CD14-positive monocyte (primary cell): ENCODE results near the gene TPD52L1. TPM values are rescaled to one million over a fixed set of nuclear protein-coding genes. Genes with fewer than 3 reads are reported as not detected.
A peak's percentile ranks its signal among the peaks of the same experiment; 100 is the strongest.

Experiments used
- DNase-seq, 3 donors: peaks; one replicate each; pipeline ENCODE4 v3.0.0-alpha.2; 2011 to 2022
- H2AFZ ChIP-seq: 2 replicates; pipeline ENCODE4 v1.6.0; 2012; ENCODE audit warnings: mild to moderate bottlenecking, low read depth, low read length, inconsistent platforms; ENCODE audit not compliant: insufficient read depth, poor library complexity, severe bottlenecking
- H3K27ac ChIP-seq, 2 donors: 1 replicate in 1 of 2; 2 replicates in 1 of 2; pipeline ENCODE4 v1.5.1; 2012 to 2013; ENCODE audit warnings: low read length in 2 of 2, control low read depth in 1 of 2, inconsistent platforms in 1 of 2, low read depth in 1 of 2, mild to moderate bottlenecking in 1 of 2
- H3K27me3 ChIP-seq, 2 donors: one replicate each; pipeline versions ENCODE4 v1.6.0 to v1.6.1; 2011 to 2013; ENCODE audit warnings: low read length in 2 of 2; ENCODE audit not compliant: control insufficient read depth in 2 of 2, insufficient read depth in 2 of 2
- H3K36me3 ChIP-seq, 2 donors: replicated peaks in 1 of 2; 1 replicate in 1 of 2; 2 replicates in 1 of 2; pipeline versions ENCODE4 v1.5.1 to v1.6.1; 2012 to 2013; ENCODE audit warnings: low read length in 2 of 2, control low read depth in 1 of 2, inconsistent platforms in 1 of 2, mild to moderate bottlenecking in 1 of 2; ENCODE audit not compliant: insufficient read depth in 2 of 2, control insufficient read depth in 1 of 2
- H3K4me1 ChIP-seq, 2 donors: 1 replicate in 1 of 2; 2 replicates in 1 of 2; pipeline versions ENCODE4 v1.5.1 to v1.6.1; 2012 to 2013; ENCODE audit warnings: low read length in 2 of 2, control low read depth in 1 of 2, inconsistent platforms in 1 of 2, mild to moderate bottlenecking in 1 of 2, moderate library complexity in 1 of 2; ENCODE audit not compliant: insufficient read depth in 2 of 2, control insufficient read depth in 1 of 2
- H3K4me2 ChIP-seq: replicated peaks from 2 replicates; pipeline ENCODE3; 2012; ENCODE audit warnings: low read length, moderate library complexity, mild to moderate bottlenecking; ENCODE audit not compliant: poor library complexity, severe bottlenecking; ENCODE audit errors: extremely low read depth
- H3K4me3 ChIP-seq, 3 experiments: fragments of 200-600 bp in 1 of 3; sonication (generic) in 1 of 3; replicated peaks in 1 of 3; 1 replicate in 2 of 3; 2 replicates in 1 of 3; pipeline ENCODE4 v1.5.1; 2011 to 2013; ENCODE audit warnings: low read length in 3 of 3, mild to moderate bottlenecking in 3 of 3, control low read depth in 2 of 3, low read depth in 2 of 3, inconsistent platforms in 1 of 3, moderate library complexity in 1 of 3
- H3K79me2 ChIP-seq: 2 replicates; pipeline ENCODE4 v1.6.0; 2012; ENCODE audit warnings: mild to moderate bottlenecking, control low read depth, inconsistent platforms, low read length, moderate library complexity; ENCODE audit not compliant: insufficient read depth
- H3K9ac ChIP-seq: 2 replicates; pipeline ENCODE4 v1.6.0; 2017; ENCODE audit warnings: low read length, mild to moderate bottlenecking; ENCODE audit not compliant: insufficient read depth, poor library complexity, severe bottlenecking
- H3K9me3 ChIP-seq, 2 donors: replicated peaks in 1 of 2; 1 replicate in 1 of 2; 2 replicates in 1 of 2; pipeline versions ENCODE4 v1.5.1 to v1.6.1; 2012 to 2013; ENCODE audit warnings: low read length in 2 of 2, control low read depth in 1 of 2; ENCODE audit not compliant: control insufficient read depth in 1 of 2, insufficient read depth in 1 of 2
- H4K20me1 ChIP-seq: 2 replicates; pipeline ENCODE4 v1.6.0; 2012; ENCODE audit warnings: mild to moderate bottlenecking, low read length, control low read depth, moderate library complexity; ENCODE audit not compliant: insufficient read depth
- H3K27ac Mint-ChIP-seq, 7 donors: one replicate each; pipeline ENCODE4 v1.8.0; 2020; ENCODE audit warnings: mild to moderate bottlenecking in 7 of 7, mixed read lengths in 7 of 7, moderate library complexity in 6 of 7, inconsistent platforms in 2 of 7
- H3K27me3 Mint-ChIP-seq, 3 donors: one replicate each; pipeline ENCODE4 v1.8.0; 2021 to 2022; ENCODE audit warnings: low read depth in 3 of 3, mild to moderate bottlenecking in 3 of 3, mixed read lengths in 3 of 3, moderate library complexity in 3 of 3, inconsistent platforms in 1 of 3
- H3K36me3 Mint-ChIP-seq, 2 donors: one replicate each; pipeline ENCODE4 v1.8.0; 2020; ENCODE audit warnings: mixed read lengths in 2 of 2, inconsistent platforms in 1 of 2, mild to moderate bottlenecking in 1 of 2
- H3K4me1 Mint-ChIP-seq: one replicate; pipeline ENCODE4 v1.8.0; 2020; ENCODE audit warnings: mild to moderate bottlenecking, mixed read lengths
- H3K4me3 Mint-ChIP-seq, 2 donors: one replicate each; pipeline ENCODE4 v1.8.0; 2020; ENCODE audit warnings: mild to moderate bottlenecking in 2 of 2, mixed read lengths in 2 of 2, moderate library complexity in 1 of 2
- H3K9me3 Mint-ChIP-seq, 7 donors: one replicate each; pipeline ENCODE4 v1.8.0; 2020 to 2022; ENCODE audit warnings: mixed read lengths in 7 of 7, mild to moderate bottlenecking in 6 of 7, moderate library complexity in 6 of 7, inconsistent platforms in 2 of 7
- WGBS: methylation state at CpG from one replicate; pipeline ENCODE4 v1.1.5; 2013; ENCODE audit warnings: missing lambda C conversion rate; ENCODE audit not compliant: insufficient coverage; 5-methylcytosine and 5-hydroxymethylcytosine counted together
- intact Hi-C, 2 donors: fragments of 100-400 bp; cut with micrococcal nuclease; formaldehyde crosslinking; loops; one replicate each; pipeline versions ENCODE4 v1.15.0 to v1.15.1; 2023
- polyA plus RNA-seq, 3 donors: library from polyadenylated mRNA; depleted of rRNA in 1 of 3; unstranded in 2 of 3; stranded (reverse) in 1 of 3; fragments of 300-500 nt in 2 of 3; fragments of >200 nt in 1 of 3; fragmentation: Illumina TruSeq in 2 of 3; gene quantifications; 1 replicate in 2 of 3; 2 replicates in 1 of 3; pipeline ENCODE4 v1.2.3, GENCODE V29; 2012 to 2021
- TF ChIP-seq, protein P1 (sequence below): fragments of 200-600 bp; IDR thresholded peaks from one replicate; pipeline ENCODE4 v1.8.0; 2022; ENCODE audit warnings: antibody characterized with exemption, mild to moderate bottlenecking

The TPD52L1 gene
- polyA plus RNA-seq, 3 donors, result not detected

DNA sequence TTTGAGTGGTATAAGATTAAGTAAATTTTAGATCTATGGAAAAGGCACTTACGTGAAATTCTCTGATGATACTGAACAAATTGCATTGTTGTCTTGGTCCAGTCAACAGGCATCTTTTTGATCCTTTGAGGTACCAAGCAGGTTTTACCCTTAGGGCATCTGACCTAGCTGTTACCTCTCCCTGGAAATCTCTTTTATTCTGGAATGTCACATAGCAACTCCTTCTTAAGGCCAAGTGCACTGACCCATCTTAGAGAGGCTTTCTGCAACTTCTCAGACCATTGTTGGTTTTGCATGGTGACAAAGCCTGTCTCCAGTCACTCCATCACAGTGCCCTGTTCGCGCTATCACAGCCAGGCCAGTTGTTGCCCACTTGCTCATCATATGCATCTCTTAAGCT lies 42.0 kb downstream of the TPD52L1 start:
- no peak for DNase-seq
- no peaks in the 10 kb centered on the region for H3K36me3 Mint-ChIP-seq
- no peak overlapping the region for H3K4me3 Mint-ChIP-seq
- TF ChIP-seq, protein P1, sequence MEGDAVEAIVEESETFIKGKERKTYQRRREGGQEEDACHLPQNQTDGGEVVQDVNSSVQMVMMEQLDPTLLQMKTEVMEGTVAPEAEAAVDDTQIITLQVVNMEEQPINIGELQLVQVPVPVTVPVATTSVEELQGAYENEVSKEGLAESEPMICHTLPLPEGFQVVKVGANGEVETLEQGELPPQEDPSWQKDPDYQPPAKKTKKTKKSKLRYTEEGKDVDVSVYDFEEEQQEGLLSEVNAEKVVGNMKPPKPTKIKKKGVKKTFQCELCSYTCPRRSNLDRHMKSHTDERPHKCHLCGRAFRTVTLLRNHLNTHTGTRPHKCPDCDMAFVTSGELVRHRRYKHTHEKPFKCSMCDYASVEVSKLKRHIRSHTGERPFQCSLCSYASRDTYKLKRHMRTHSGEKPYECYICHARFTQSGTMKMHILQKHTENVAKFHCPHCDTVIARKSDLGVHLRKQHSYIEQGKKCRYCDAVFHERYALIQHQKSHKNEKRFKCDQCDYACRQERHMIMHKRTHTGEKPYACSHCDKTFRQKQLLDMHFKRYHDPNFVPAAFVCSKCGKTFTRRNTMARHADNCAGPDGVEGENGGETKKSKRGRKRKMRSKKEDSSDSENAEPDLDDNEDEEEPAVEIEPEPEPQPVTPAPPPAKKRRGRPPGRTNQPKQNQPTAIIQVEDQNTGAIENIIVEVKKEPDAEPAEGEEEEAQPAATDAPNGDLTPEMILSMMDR, result no peak
- Histone ChIP-seq H3K4me3 (no peak overlapping the region), H3K4me2 (no peak overlapping the region), H3K79me2 (no peaks in the 10 kb centered on the region), H3K27me3 (no peaks in the 10 kb centered on the region), H3K9me3 (no peaks in the 10 kb centered on the region), H3K36me3 (no peaks in the 10 kb centered on the region), H3K27ac (peak overlapping the region in 1 of 2 donors; percentile 73), H2AFZ (peak overlapping the region; percentile 54), H3K4me1 (peaks cover 21 to 30% of the 10 kb centered on the region in 2 donors), H3K9ac (no peak overlapping the region), H4K20me1 (no peaks in the 10 kb centered on the region)
- no peaks in the 10 kb centered on the region for H3K27me3 Mint-ChIP-seq
- peak overlapping the region in 2 of 7 donors; percentile 38 to 64 for H3K27ac Mint-ChIP-seq
- no peaks in the 10 kb centered on the region for H3K9me3 Mint-ChIP-seq
- 95% methylated on average over 3 of the region's 3 CpGs for WGBS
- intact Hi-C loops, result loop anchor here in 1 of 2 donors (5.0 kb wide), 1 partner anchor 62 kb away; no protein-coding TSS in a partner anchor
- peaks cover 38% of the 10 kb centered on the region for H3K4me1 Mint-ChIP-seq

DNA sequence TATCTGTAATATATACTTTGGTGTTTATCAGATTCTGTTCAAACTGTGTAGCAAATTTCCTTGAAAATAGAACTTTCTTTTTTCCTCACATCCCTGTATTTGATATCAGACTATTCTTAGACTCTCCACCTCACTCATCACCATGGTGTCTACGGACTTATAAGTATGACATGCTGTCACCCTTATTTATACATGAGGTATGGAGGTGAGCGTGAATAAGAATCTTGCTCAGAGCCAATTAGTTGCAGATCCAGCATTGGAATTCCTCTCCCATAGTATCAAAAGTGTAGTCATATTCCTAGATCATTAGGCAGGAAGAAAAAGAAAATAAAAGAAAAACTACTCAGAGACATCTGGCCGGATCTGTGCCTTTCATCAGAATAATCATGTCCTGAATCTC lies 43.0 kb downstream of the TPD52L1 start:
- no peaks in the 10 kb centered on the region for H3K27me3 Mint-ChIP-seq
- DNase-seq, result no peak
- no peaks in the 10 kb centered on the region for H3K9me3 Mint-ChIP-seq
- Histone ChIP-seq H3K4me1 (peaks cover 25 to 37% of the 10 kb centered on the region in 2 donors), H3K79me2 (no peaks in the 10 kb centered on the region), H3K4me2 (no peak overlapping the region), H3K36me3 (no peaks in the 10 kb centered on the region), H3K27me3 (no peaks in the 10 kb centered on the region), H3K9ac (no peak overlapping the region), H2AFZ (no peak overlapping the region), H4K20me1 (no peaks in the 10 kb centered on the region), H3K27ac (no peak overlapping the region), H3K9me3 (no peaks in the 10 kb centered on the region), H3K4me3 (no peak overlapping the region)
- TF ChIP-seq, protein P1, result no peak
- WGBS, result no CpG with 5 or more reads among the region's 3 CpGs
- H3K36me3 Mint-ChIP-seq, result no peaks in the 10 kb centered on the region
- H3K27ac Mint-ChIP-seq, result no peak overlapping the region
- peaks cover 47% of the 10 kb centered on the region for H3K4me1 Mint-ChIP-seq
- H3K4me3 Mint-ChIP-seq, result no peak overlapping the region
- intact Hi-C loops, result loop anchor here in 1 of 2 donors (5.0 kb wide), 1 partner anchor 61 kb away; no protein-coding TSS in a partner anchor
